Esophagus muscularis mucosa (tissue), 4 donors: ENCODE data around the gene ERN1.

Experiments used
- EP300 ChIP-seq: sonication (generic); formaldehyde crosslinking; IDR thresholded peaks from one replicate; pipeline ENCODE4 v1.6.1; 2017; ENCODE audit warnings: antibody characterized with exemption
- POLR2A ChIP-seq: fragments of 450-650 bp; IDR thresholded peaks from one replicate; pipeline ENCODE4 v1.6.1; 2017; ENCODE audit warnings: antibody characterized with exemption, moderate library complexity, mild to moderate bottlenecking, low read depth
- POLR2AphosphoS5 ChIP-seq, 2 donors: sonication (generic); formaldehyde crosslinking; IDR thresholded peaks; one replicate each; pipeline ENCODE4 v1.6.1; 2017; ENCODE audit warnings: antibody characterized with exemption in 2 of 2
- TF ChIP-seq, protein P1 (sequence below), 3 experiments: fragments of 200-600 bp in 2 of 3; fragments of 450-650 bp in 1 of 3; sonication (generic) in 2 of 3; IDR thresholded peaks; one replicate each; pipeline ENCODE4 v1.5.1; 2017 to 2019; ENCODE audit warnings: antibody characterized with exemption in 3 of 3, mild to moderate bottlenecking in 2 of 3, moderate library complexity in 1 of 3

DNA sequence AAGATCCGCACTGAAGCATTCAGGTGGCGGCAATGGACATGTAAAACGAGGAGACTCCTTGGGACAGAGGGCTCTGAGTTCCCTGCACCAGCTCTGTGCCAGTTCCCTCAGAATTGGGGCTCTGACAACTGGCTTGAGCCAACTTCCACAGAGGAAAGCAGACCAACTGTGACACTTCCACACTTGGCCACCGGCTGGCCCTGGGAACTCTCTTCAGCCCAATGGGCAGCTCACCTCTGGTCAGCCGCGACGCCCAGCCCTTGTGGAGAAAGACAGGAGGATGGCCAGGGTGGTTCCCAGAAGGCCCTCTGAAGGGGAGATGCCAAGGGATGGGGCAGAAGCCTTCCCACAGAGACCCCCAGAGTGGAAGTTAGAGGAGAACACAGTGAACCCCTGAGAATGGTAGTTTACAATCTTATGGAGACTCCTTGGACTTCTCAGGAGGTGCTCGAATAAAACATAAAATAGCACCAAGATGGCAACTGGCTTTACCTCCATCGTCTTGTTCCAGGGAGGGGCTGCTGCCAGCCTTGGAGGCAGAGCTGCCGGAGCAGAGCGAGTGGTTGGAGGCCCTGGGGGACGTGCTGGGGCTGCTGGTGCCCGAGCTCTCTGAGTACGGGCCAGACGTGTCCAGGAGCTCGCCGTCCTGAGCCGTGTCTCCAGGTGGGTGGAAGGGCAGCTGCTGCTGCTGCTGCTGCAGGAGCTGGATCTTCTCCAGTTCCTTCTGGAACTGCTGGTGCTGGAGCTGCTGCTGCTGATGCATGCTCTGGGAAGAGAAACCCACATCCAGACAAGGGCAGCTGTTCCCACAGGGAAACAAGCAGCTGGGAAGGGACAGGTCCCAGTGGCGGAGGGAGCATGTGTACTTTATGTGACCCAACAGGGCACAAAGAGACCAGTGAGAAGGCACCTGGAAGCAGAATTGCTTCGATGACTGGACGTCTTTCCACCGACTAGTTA lies 74.5 kb downstream of the ERN1 start:
- TF ChIP-seq POLR2AphosphoS5 (IDR thresholded peaks at IDR 0.05) (no peak), POLR2A (no peak), EP300 (no peak)
- TF ChIP-seq, protein P1, sequence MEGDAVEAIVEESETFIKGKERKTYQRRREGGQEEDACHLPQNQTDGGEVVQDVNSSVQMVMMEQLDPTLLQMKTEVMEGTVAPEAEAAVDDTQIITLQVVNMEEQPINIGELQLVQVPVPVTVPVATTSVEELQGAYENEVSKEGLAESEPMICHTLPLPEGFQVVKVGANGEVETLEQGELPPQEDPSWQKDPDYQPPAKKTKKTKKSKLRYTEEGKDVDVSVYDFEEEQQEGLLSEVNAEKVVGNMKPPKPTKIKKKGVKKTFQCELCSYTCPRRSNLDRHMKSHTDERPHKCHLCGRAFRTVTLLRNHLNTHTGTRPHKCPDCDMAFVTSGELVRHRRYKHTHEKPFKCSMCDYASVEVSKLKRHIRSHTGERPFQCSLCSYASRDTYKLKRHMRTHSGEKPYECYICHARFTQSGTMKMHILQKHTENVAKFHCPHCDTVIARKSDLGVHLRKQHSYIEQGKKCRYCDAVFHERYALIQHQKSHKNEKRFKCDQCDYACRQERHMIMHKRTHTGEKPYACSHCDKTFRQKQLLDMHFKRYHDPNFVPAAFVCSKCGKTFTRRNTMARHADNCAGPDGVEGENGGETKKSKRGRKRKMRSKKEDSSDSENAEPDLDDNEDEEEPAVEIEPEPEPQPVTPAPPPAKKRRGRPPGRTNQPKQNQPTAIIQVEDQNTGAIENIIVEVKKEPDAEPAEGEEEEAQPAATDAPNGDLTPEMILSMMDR (IDR thresholded peaks at IDR 0.05): no peak
